Heart right ventricle (tissue), 16 donors: ENCODE measurements around the gene DLG5. TPM values are rescaled to one million over a fixed set of nuclear protein-coding genes. Genes with fewer than 3 reads are reported as not detected.
A peak's percentile ranks its signal among the peaks of the same experiment; 100 is the strongest.

Experiments
- ATAC-seq, 8 donors: fragments of 200-7000 bp; cut with Tn5 transposase; one replicate each; pipeline ENCODE4 v1.9.1; 2020; ENCODE audit warnings: mild to moderate bottlenecking in 8 of 8, moderate library complexity in 8 of 8, moderate number of reproducible peaks in 1 of 8
- DNase-seq, 2 donors: peaks; one replicate each; pipeline ENCODE4 v3.0.0-alpha.2; 2020
- H3K27ac ChIP-seq, 10 donors: fragments of 200-600 bp; sonication (generic) in 2 of 10; one replicate each; pipeline versions ENCODE4 v1.5.0 to v1.8.0; 2020 to 2022; ENCODE audit warnings: mild to moderate bottlenecking in 3 of 10
- H3K27me3 ChIP-seq, 7 donors: fragments of 200-600 bp; one replicate each; pipeline ENCODE4 v1.8.0; 2021 to 2022; ENCODE audit warnings: mild to moderate bottlenecking in 2 of 7
- H3K36me3 ChIP-seq, 9 donors: fragments of 200-600 bp; sonication (generic) in 1 of 9; one replicate each; pipeline versions ENCODE4 v1.5.0 to v1.8.0; 2020 to 2022; ENCODE audit warnings: mild to moderate bottlenecking in 2 of 9
- H3K4me1 ChIP-seq, 9 donors: fragments of 200-600 bp; sonication (generic) in 1 of 9; one replicate each; pipeline versions ENCODE4 v1.5.0 to v1.8.0; 2020 to 2022; ENCODE audit warnings: mild to moderate bottlenecking in 4 of 9
- H3K4me3 ChIP-seq, 10 donors: fragments of 200-600 bp; sonication (generic) in 2 of 10; one replicate each; pipeline versions ENCODE4 v1.5.0 to v1.8.0; 2020 to 2022; ENCODE audit warnings: mild to moderate bottlenecking in 7 of 10, moderate library complexity in 2 of 10
- H3K9me3 ChIP-seq, 11 donors: fragments of 200-600 bp in 10 of 11; sonication (generic) in 2 of 11; one replicate each; pipeline versions ENCODE4 v1.5.0 to v1.8.0; 2013 to 2022; ENCODE audit warnings: mild to moderate bottlenecking in 2 of 11, control low read depth in 1 of 11, moderate library complexity in 1 of 11
- CTCF ChIP-seq, 9 donors: fragments of 200-600 bp; sonication (generic) in 2 of 9; IDR thresholded peaks; one replicate each; pipeline versions ENCODE4 v1.5.0 to v1.8.0; 2021 to 2022; ENCODE audit warnings: antibody characterized with exemption in 9 of 9, mild to moderate bottlenecking in 5 of 9, moderate library complexity in 1 of 9
- WGBS, 2 donors: extraction: QIAGEN DNeasy Blood & Tissue Kit; methylation state at CpG; one replicate each; pipeline ENCODE4 v1.1.7; 2013; ENCODE audit warnings: inconsistent platforms in 1 of 2; 5-methylcytosine and 5-hydroxymethylcytosine counted together
- intact Hi-C, 10 donors: fragments of 100-400 bp; cut with DNase I; formaldehyde crosslinking; loops; one replicate each; pipeline versions ENCODE4 v1.11.1 to v1.14.2; 2022
- polyA plus RNA-seq, 2 donors: library from polyadenylated mRNA; stranded (reverse); fragments of 200-250 nt; gene quantifications; one replicate each; pipeline ENCODE4 v1.2.3, GENCODE V29; 2013
- total RNA-seq, 10 donors: library from RNA; stranded (reverse); fragmentation: NEBNext Ultra II Directional in 3 of 10; extraction: Animal tissue kit (Norgen Biotek cat#: 25700) in 3 of 10; gene quantifications; one replicate each; pipeline versions ENCODE4 v1.2.1 to v1.2.4, GENCODE V29; 2021 to 2023
- donor health status: Arrhythmogenic right ventricular cardiomyopathy.
- donor health status: ischemic (EF 13 %, LVEDD 7.1; RV severe dilation, severe dysfunction).
- donor health status: healthy with polysubstance abuse.
- donor health status: DM: no; HTN: yes; CAD: no.
- donor health status: DM: no; HTN: no; CAD: no.
- donor health status: ischemic (EF 25% LVEDD 6.9; RV normal size, moderate dysfunction).
- donor health status: ischemic (EF 25% LVEDD 5.7; RV mildly dilated, moderate dysfunction).
- donor health status: healthy.
- donor health status: DM: yes; HTN: yes; CAD: no.
- donor health status: Ischemic cardiomyopathy.
- donor health status: ischemic (EF 35%, LVEDD 5.7; RV mildly dilated, moderate dysfunction).
- donor health status: nonischemic (EF 11% LVEDD 7.7; RV severe dilation, severe dysfunction).
- donor health status: DM: yes; HTN: yes; CAD: no.
- donor health status: PGD.
- donor health status: ischemic (EF 29% LVEDD 5.4; RV normal size, mild dysfunction).
- donor health status: nonischemic (EF 23%, LVEDD 6.1; RV moderate dilation, normal function).

Gene DLG5
- total and polyA plus RNA-seq, 12 donors: 5.0 to 14.1 (median 10.8) TPM

DNA sequence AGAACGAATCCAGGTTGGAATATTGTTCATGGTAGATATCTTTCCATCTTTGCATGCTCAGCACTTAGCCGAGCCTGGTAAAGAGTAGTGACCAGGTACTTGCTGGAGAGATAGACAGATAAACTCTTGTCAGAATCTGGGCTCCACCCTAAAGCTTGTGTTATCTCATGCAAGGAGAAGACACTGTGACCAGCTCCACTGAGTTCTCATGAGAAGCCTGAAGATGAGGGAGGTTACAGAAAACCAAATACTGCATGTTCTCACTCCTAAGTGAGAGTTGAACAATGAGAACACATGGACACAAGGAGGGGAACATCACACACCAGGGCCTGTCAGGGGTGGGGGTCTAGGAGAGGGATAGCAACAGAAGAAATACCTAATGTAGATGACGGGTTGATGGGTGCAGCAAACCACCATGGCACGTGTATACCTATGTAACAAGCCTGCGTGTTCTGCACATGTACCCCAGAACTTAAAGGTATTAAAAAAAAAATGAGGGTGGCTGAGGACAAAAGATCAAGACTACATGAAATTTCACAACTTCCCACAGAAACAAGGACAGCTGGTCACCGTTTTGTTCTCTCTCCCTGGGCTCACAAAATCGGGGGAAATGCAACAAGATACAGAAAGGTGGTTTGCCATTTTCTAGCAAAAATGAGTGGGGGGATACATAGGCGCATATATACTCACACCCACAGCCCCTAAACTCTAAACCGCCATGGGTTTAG is 17.4 kb downstream of the DLG5 start:
- H3K36me3 ChIP-seq: no peaks in the 10 kb centered on the region
- ATAC-seq (no peak), DNase-seq (no peak)
- H3K4me1 ChIP-seq: peaks cover 0 to 34% (median 8%) of the 10 kb centered on the region in 9 donors
- H3K27ac ChIP-seq: no peak overlapping the region
- H3K9me3 ChIP-seq: no peaks in the 10 kb centered on the region
- TF ChIP-seq CTCF (IDR thresholded peaks at IDR 0.05): no peak
- no peaks in the 10 kb centered on the region for H3K27me3 ChIP-seq
- H3K4me3 ChIP-seq: no peak overlapping the region
- intact Hi-C loops: no loop called here
- WGBS, 2 donors: 79 to 84% methylated on average over 9 of the region's 9 CpGs

- intact Hi-C loops: no loop called here
- Histone ChIP-seq H3K27ac (no peak overlapping the region), H3K27me3 (no peaks in the 10 kb centered on the region), H3K9me3 (no peaks in the 10 kb centered on the region), H3K36me3 (no peaks in the 10 kb centered on the region), H3K4me1 (peaks cover 0 to 34% (median 8%) of the 10 kb centered on the region in 9 donors), H3K4me3 (no peak overlapping the region)
- TF ChIP-seq CTCF (IDR thresholded peaks at IDR 0.05): peak in 3 of 9 donors; percentile 8 to 16 (median 16)
- 93 to 97% methylated on average over 9 of the region's 9 CpGs for WGBS, 2 donors
- peak in 1 of 8 donors; percentile 46 for ATAC-seq
- DNase-seq: no peak
These were observed 18.4 kb downstream of the DLG5 start for GRCh38 chr10:77907900-77908717.

- Histone ChIP-seq H3K4me1 (peaks cover 0 to 34% (median 8%) of the 10 kb centered on the region in 9 donors), H3K9me3 (no peaks in the 10 kb centered on the region), H3K36me3 (no peaks in the 10 kb centered on the region), H3K4me3 (no peak overlapping the region), H3K27ac (no peak overlapping the region), H3K27me3 (no peaks in the 10 kb centered on the region)
- intact Hi-C loops: no loop called here
- no peak for ATAC-seq
- no peak for TF ChIP-seq CTCF (IDR thresholded peaks at IDR 0.05)
- DNase-seq: no peak
- WGBS, 2 donors: 86 to 90% methylated on average over 3 of the region's 3 CpGs
These were observed 19.1 kb downstream of the DLG5 start for GRCh38 chr10:77907462-77907861.

DNA sequence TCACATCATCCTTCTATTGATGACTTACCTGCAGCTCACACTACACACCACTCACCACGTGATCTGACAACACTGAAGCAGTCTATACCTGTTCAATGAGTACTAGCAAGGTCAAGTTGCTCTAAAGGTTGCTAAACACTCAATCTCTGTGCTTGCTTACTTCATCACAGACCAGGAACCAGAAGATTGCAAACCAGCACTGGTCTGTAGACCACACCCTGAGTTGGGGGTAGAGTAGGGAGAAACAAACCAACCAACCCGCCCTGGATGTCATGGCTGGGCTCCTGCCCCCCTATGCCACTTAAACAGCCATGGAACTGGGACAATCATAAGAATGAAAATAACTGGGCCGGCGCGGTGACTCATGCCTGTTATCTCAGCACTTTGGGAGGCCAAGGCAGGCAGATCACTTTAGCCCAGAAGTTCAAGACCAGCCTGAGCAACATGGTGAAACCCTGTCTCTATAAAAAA is 19.6 kb downstream of the DLG5 start:
- ATAC-seq: no peak
- H3K9me3 ChIP-seq: no peaks in the 10 kb centered on the region
- intact Hi-C loops: no loop called here

More for the DNA sequence above, 19.6 kb downstream of the DLG5 start:
- DNase-seq: no peak
- H3K4me3 ChIP-seq: no peak overlapping the region
- H3K27me3 ChIP-seq: no peaks in the 10 kb centered on the region
- no peak for TF ChIP-seq CTCF (IDR thresholded peaks at IDR 0.05)
- no peak overlapping the region for H3K27ac ChIP-seq
- no peaks in the 10 kb centered on the region for H3K36me3 ChIP-seq
- 74 to 79% methylated on average over 5 of the region's 5 CpGs for WGBS, 2 donors
- H3K4me1 ChIP-seq: peaks cover 0 to 36% (median 8%) of the 10 kb centered on the region in 9 donors
